Small intestine (tissue), 7 donors: Measurements from ENCODE around the gene PLEKHG3. TPM values are rescaled to one million over a fixed set of nuclear protein-coding genes. Genes with fewer than 3 reads are reported as not detected.

Experiments used
- DNase-seq, 2 donors: peaks; one replicate each; pipeline versions ENCODE4 v3.0.0 to v3.0.0-alpha.2; 2013
- FAIRE-seq: peaks from 2 replicates; lab custom pipeline; 2012; peaks lifted over from hg19 to GRCh38; lab: Jason Lieb, UNC
- H3K27ac ChIP-seq, 3 donors: one replicate each; pipeline ENCODE4 v1.5.1; 2013; ENCODE audit warnings: low read length in 2 of 3, mild to moderate bottlenecking in 2 of 3, control low read depth in 1 of 3, inconsistent platforms in 1 of 3, low read depth in 1 of 3, moderate library complexity in 1 of 3
- H3K27me3 ChIP-seq, 3 donors: one replicate each; pipeline ENCODE4 v1.6.1; 2013; ENCODE audit warnings: low read length in 3 of 3, inconsistent platforms in 1 of 3; ENCODE audit not compliant: control insufficient read depth in 3 of 3, insufficient read depth in 3 of 3
- H3K36me3 ChIP-seq, 3 donors: one replicate each; pipeline ENCODE4 v1.6.1; 2013; ENCODE audit warnings: low read length in 3 of 3, inconsistent platforms in 1 of 3, low read depth in 1 of 3, mild to moderate bottlenecking in 1 of 3, moderate library complexity in 1 of 3; ENCODE audit not compliant: control insufficient read depth in 3 of 3, insufficient read depth in 2 of 3
- H3K4me1 ChIP-seq, 3 donors: one replicate each; pipeline ENCODE4 v1.6.1; 2013; ENCODE audit warnings: low read length in 2 of 3, inconsistent platforms in 1 of 3, low read depth in 1 of 3, mild to moderate bottlenecking in 1 of 3, moderate library complexity in 1 of 3; ENCODE audit not compliant: control insufficient read depth in 3 of 3, insufficient read depth in 2 of 3
- H3K4me3 ChIP-seq, 3 donors: one replicate each; pipeline ENCODE4 v1.5.1; 2013; ENCODE audit warnings: low read length in 3 of 3, control low read depth in 1 of 3, inconsistent platforms in 1 of 3, low read depth in 1 of 3, mild to moderate bottlenecking in 1 of 3, moderate library complexity in 1 of 3
- H3K9me3 ChIP-seq, 2 donors: one replicate each; pipeline ENCODE4 v1.6.1; 2013; ENCODE audit warnings: low read depth in 1 of 2, low read length in 1 of 2; ENCODE audit not compliant: control insufficient read depth in 2 of 2, insufficient read depth in 1 of 2
- WGBS, 3 donors: extraction: QIAGEN DNeasy Blood & Tissue Kit; methylation state at CpG; one replicate each; pipeline ENCODE4 v1.1.7; 2013; 5-methylcytosine and 5-hydroxymethylcytosine counted together
- polyA plus RNA-seq, 4 donors: library from polyadenylated mRNA; stranded (reverse) in 3 of 4; unstranded in 1 of 4; fragments of 200-250 nt in 3 of 4; fragments of 120-200 nt in 1 of 4; gene quantifications; one replicate each; pipeline versions ENCODE4 v1.2.1 to v1.2.3, GENCODE V29; 2013
- donor health status: healthy with polysubstance abuse.
- donor health status: control.
- donor health status: control.
- donor health status: Bipolar disorder and iron deficiency.
- donor health status: healthy.

Gene PLEKHG3
- polyA plus RNA-seq, 4 donors = 12.7 to 47.0 (median 17.1) TPM

DNA sequence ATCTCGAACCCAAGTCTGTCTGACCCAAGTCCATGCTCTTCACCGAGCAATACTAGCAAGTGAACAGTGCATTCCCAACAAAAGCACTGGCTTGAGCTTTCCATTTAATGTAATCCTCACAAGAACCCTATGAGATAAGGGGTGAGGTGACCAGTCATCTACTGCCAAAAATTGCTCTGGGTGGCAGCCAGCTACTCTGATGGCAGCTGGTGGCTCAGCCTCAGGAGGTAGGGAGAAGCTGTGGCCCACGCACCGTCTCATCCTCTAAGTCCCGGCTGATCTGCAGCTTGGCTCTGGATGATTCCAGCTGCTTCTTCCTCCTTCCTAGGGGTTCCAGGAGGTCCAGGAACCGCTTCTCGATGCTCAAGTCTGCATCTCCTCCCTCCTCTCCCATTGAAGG is 75.2 kb downstream of the PLEKHG3 start:
- no peak for DNase-seq
- no peaks in the 10 kb centered on the region for H3K27me3 ChIP-seq
- H3K9me3 ChIP-seq = peaks cover 0 to 5% of the 10 kb centered on the region in 2 donors
- 84 to 90% (median 86%) methylated on average over 7 of the region's 7 CpGs for WGBS, 3 donors
- H3K4me1 ChIP-seq = no peaks in the 10 kb centered on the region
- no peak overlapping the region for H3K4me3 ChIP-seq
- H3K36me3 ChIP-seq = no peaks in the 10 kb centered on the region
- no peak for FAIRE-seq
- no peak overlapping the region for H3K27ac ChIP-seq

DNA sequence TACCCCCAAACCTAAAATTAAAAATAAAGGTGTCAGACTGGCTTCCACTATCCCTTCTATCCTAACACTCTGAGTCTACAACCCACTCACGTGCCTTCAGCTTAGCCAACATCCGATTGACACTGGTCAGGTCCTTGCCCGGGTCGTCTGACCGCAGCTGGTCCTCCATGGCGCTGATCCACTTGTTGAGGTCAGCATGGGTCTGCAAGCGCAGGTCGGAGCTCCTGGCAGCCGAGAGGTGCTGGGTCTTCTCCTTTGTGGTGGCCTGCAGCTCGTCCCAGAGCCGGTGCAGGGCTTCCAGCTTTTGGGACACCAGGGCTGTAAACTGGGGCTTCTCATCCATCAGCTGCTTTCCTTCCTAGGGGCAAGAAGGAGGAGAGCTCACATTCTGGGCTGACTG is 78.0 kb downstream of the PLEKHG3 start:
- FAIRE-seq (no peak), DNase-seq (no peak)
- Histone ChIP-seq H3K4me3 (no peak overlapping the region), H3K36me3 (no peaks in the 10 kb centered on the region), H3K4me1 (no peaks in the 10 kb centered on the region), H3K9me3 (no peaks in the 10 kb centered on the region), H3K27ac (no peak overlapping the region), H3K27me3 (no peaks in the 10 kb centered on the region)
- WGBS, 3 donors = 88 to 92% (median 91%) methylated on average over 11 of the region's 11 CpGs

DNA sequence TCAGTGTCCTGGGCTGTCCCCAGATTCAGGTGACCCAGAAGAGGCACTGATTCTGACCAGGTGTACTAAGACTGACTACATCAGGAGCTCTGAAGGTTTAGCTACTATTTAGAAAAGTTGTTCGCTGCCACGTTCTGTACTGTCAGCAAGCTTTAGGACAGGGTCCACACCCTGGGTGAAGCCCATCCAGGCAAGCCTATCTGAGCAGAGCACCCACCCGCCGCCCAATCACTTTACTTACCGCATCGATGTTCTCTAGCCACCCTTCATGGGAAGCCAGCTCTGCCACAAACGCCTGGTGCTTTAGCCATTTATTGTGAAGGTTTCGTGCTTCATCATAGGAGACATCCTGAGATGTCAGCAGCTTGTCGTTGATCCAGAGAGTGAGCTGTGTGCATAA is 79.8 kb downstream of the PLEKHG3 start:
- no peaks in the 10 kb centered on the region for H3K4me1 ChIP-seq
- no peaks in the 10 kb centered on the region for H3K27me3 ChIP-seq
- H3K4me3 ChIP-seq = no peak overlapping the region
- no peak overlapping the region for H3K27ac ChIP-seq
- DNase-seq = no peak
- FAIRE-seq = no peak
- H3K9me3 ChIP-seq = no peaks in the 10 kb centered on the region
- WGBS, 3 donors = 93 to 98% (median 96%) methylated on average over 9 of the region's 9 CpGs
- H3K36me3 ChIP-seq = no peaks in the 10 kb centered on the region

DNA sequence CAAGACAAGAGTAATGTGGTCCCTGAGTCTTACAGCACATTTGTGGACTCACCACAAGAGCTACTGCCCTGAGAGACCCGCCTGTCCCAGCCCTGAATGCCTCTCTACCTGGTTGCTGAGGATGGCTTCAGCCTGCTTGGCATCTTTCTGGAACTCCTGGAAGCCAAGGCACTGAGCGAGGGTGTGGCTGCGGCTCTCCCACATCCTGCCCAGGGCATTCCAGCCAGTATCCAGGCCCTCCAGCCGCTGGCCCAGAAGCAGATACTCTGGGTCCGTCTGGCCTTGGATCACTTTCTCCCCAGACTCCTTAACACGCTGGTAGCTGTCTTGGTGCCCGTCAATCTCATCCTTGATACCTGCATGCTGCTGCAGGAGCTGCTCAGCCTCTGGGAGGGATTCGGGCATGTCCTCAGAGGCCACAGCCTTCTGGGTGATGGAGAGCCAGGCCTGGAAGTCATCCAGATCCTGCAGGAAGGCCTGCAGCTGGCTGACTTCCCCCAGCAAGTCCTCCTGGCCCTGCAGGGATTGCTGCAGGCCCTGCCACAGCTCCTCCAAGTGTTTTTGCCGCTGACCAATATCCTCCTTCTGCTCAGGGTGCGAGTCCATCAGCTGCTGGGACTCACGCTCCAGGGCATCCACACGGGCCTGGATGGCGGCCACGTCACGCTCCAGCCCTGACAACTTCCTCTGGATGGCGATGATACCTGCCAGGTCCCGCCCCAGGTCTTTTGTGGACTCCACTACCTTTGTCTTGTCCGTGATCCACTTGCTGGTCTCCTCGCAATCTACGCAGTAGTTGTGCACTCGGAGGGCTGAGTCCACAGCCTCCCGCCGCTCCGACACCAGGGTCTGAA is 82.3 kb downstream of the PLEKHG3 start:
- DNase-seq (no peak), FAIRE-seq (no peak)
- WGBS, 3 donors = 85 to 93% (median 90%) methylated on average over 23 to 24 of the region's 24 CpGs
- Histone ChIP-seq H3K27me3 (no peaks in the 10 kb centered on the region), H3K27ac (no peak overlapping the region), H3K4me3 (no peak overlapping the region), H3K36me3 (no peaks in the 10 kb centered on the region), H3K4me1 (no peaks in the 10 kb centered on the region), H3K9me3 (no peaks in the 10 kb centered on the region)

DNA sequence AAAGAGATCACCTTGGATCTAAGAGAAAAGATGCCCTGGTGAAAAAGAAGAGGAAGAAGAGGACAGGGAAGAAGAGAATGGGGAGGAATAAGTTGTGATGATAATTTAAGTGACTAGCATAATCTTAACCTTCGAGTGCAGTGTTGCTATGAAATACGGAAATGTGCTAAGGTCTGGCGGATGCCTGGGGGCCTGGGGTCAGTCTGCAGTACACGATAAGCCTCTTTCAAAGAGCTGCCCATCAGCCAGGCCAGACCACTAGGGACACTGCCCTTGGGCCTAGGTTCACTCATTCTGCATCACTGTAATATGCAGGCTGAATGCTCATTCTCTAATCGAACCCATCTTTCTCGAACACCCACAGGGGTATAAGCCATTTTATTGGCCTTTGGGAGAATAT is 83.4 kb downstream of the PLEKHG3 start:
- no peaks in the 10 kb centered on the region for H3K4me1 ChIP-seq
- H3K27me3 ChIP-seq = no peaks in the 10 kb centered on the region
- FAIRE-seq = no peak
- no peak overlapping the region for H3K4me3 ChIP-seq
- H3K36me3 ChIP-seq = no peaks in the 10 kb centered on the region
- no peak for DNase-seq
- 91 to 97% (median 94%) methylated on average over 6 of the region's 6 CpGs for WGBS, 3 donors
- H3K9me3 ChIP-seq = no peaks in the 10 kb centered on the region
- no peak overlapping the region for H3K27ac ChIP-seq

DNA sequence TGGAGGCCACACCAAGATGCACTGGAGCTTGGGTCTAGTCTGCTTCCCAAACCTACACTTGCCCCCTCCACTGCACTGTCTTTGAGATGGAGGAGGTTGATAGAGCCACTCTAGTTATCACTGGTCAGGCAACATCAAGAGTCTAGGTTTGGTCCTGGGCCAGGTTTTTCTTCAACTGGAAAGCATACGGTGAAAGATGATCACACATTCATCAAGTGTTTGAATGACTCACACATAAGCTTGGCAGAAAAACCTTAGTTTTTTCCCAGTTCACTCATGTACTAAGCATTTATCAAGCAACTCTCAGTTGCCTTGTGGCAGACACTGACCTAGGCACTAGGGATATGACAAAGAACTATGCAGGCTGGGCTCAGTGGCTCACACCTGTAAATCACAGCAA is 84.5 kb downstream of the PLEKHG3 start:
- no peaks in the 10 kb centered on the region for H3K36me3 ChIP-seq
- no peak overlapping the region for H3K4me3 ChIP-seq
- no peak overlapping the region for H3K27ac ChIP-seq
- H3K9me3 ChIP-seq = no peaks in the 10 kb centered on the region
- 32 to 43% (median 42%) methylated on average over 1 of the region's 1 CpG for WGBS, 3 donors
- no peaks in the 10 kb centered on the region for H3K27me3 ChIP-seq
- DNase-seq (no peak), FAIRE-seq (no peak)
- no peaks in the 10 kb centered on the region for H3K4me1 ChIP-seq

DNA sequence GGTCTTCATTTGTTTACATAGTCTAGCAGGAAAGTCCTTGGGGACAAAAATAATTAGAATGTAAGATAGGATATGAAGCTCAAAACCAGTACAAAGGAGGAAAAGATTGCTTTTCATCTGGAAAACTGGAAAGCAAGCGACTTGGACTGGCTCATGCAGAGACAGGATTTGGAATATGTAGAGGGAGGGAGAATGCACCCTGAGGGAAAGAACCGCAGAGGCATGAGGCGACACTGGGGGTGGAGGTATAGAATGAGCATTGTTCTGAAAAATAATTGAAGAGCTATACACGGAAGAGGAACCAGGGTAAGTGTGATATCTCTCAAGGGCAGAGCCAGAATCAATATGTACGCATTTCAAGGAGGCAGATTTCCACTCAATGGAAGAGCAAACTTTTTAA is 85.5 kb downstream of the PLEKHG3 start:
- Histone ChIP-seq H3K27me3 (no peaks in the 10 kb centered on the region), H3K4me1 (no peaks in the 10 kb centered on the region), H3K36me3 (no peaks in the 10 kb centered on the region), H3K9me3 (no peaks in the 10 kb centered on the region), H3K27ac (no peak overlapping the region), H3K4me3 (no peak overlapping the region)
- DNase-seq (no peak), FAIRE-seq (no peak)
- 75 to 83% (median 80%) methylated on average over 5 of the region's 5 CpGs for WGBS, 3 donors

DNA sequence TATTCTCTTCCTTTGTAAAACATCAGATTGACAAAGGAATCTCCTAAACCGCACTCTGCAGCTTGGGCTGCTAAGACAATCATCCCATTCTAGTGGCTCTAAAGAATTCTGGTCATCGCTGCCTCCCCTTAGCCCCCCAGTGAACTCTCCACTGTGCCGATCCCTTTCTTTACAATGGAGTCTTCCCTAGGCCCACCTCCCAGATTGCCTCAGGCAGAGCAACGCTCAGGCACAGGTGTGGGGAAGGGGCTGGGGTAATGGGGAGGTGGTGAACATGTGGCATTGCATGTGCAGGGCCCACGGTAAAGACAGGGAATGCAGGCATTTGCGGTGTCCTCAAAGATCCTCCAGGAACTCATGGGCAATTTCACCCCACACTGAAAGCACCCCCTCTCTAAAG is 86.3 kb downstream of the PLEKHG3 start:
- no peak for FAIRE-seq

DNA sequence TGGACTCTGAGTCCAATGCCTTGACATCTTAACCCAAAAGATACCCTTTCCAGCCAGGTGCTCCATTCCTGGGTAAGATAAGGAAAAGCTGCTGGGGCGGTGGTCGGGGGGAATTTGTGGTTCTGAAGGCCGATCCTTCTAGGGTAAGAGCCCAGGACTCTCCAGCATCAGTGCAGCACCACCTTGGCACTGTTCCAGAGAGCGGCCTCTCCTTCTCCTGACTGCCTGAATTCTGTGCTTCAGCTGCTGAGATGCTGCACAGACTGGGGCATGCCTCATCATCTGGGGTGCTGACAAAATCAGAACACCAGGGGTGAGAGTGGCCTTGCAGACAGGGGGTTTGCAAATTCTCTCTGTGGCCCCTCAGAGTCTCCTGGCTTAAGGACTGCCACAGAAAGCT is 88.0 kb downstream of the PLEKHG3 start:
- no peak overlapping the region for H3K27ac ChIP-seq
- no peaks in the 10 kb centered on the region for H3K27me3 ChIP-seq
- no peak for FAIRE-seq
- DNase-seq = no peak
- H3K9me3 ChIP-seq = no peaks in the 10 kb centered on the region
- WGBS, 3 donors = 77 to 79% (median 78%) methylated on average over 4 of the region's 4 CpGs
- H3K4me1 ChIP-seq = no peaks in the 10 kb centered on the region
- H3K36me3 ChIP-seq = no peaks in the 10 kb centered on the region
- no peak overlapping the region for H3K4me3 ChIP-seq

More for the DNA sequence above, 86.3 kb downstream of the PLEKHG3 start:
- H3K27me3 ChIP-seq = no peaks in the 10 kb centered on the region
- H3K36me3 ChIP-seq = no peaks in the 10 kb centered on the region
- DNase-seq = no peak
- H3K27ac ChIP-seq = no peak overlapping the region
- H3K4me1 ChIP-seq = no peaks in the 10 kb centered on the region
- WGBS, 3 donors = 85 to 91% (median 86%) methylated on average over 6 of the region's 6 CpGs
- no peak overlapping the region for H3K4me3 ChIP-seq
- H3K9me3 ChIP-seq = no peaks in the 10 kb centered on the region
